ENCODE data around the gene FRMPD1.

- no peak for TF ChIP-seq CTCF (conservative IDR thresholded peaks at IDR 0.05 in 1 of 2, IDR thresholded peaks at IDR 0.05 in 1 of 2; ENCODE audit: low read depth in 1 of 2, low read length in 2 of 2)
- no peak for TF ChIP-seq EZH2 (IDR thresholded peaks at IDR 0.05; ENCODE audit: low read length, missing control alignments)
These were observed 28.1 kb downstream of the FRMPD1 start for GRCh38 chr9:37678789-37679273.

Data from fibroblast of lung (primary cell).